NCI-H748 (cell line): ENCODE measurements around the gene BLVRB.
A peak's percentile ranks its signal among the peaks of the same experiment; 100 is the strongest.

Source experiments
- DNase-seq: peaks from one replicate; lab custom pipeline; 2025; ENCODE audit not compliant: unreplicated experiment; lab: John Stamatoyannopoulos, UW

The BLVRB gene

GRCh38 chr19:40424637-40425449 is 40.7 kb downstream of the BLVRB start:
- DNase-seq = no peak

GRCh38 chr19:40423938-40424337 is 41.6 kb downstream of the BLVRB start:
- no peak for DNase-seq

GRCh38 chr19:40422748-40423566 is 42.6 kb downstream of the BLVRB start:
- DNase-seq = no peak

- no peak for DNase-seq
These were observed 43.4 kb downstream of the BLVRB start for GRCh38 chr19:40421993-40422747.

GRCh38 chr19:40420766-40421765 is 44.5 kb downstream of the BLVRB start:
- peak; percentile 90 for DNase-seq

GRCh38 chr19:40420451-40420765 is 45.1 kb downstream of the BLVRB start:
- no peak for DNase-seq

GRCh38 chr19:40419780-40420179 is 45.8 kb downstream of the BLVRB start:
- DNase-seq = no peak

- no peak for DNase-seq
These were observed 46.4 kb downstream of the BLVRB start for GRCh38 chr19:40419066-40419612.

GRCh38 chr19:40418040-40418439 is 47.5 kb downstream of the BLVRB start:
- no peak for DNase-seq

GRCh38 chr19:40417643-40417981 is 47.9 kb downstream of the BLVRB start:
- DNase-seq = no peak

GRCh38 chr19:40416918-40417642 is 48.5 kb downstream of the BLVRB start:
- DNase-seq = no peak

- DNase-seq = no peak
These were observed 49.8 kb downstream of the BLVRB start for GRCh38 chr19:40415768-40416167.

GRCh38 chr19:40414542-40415535 is 50.7 kb downstream of the BLVRB start:
- DNase-seq = no peak

GRCh38 chr19:40413291-40413845 is 52.2 kb downstream of the BLVRB start, which contains the start of gene PRX:
Gene PRX, minus strand, starts transcription at chr19:40413378. Its CDS starts 5,446 bp downstream, at chr19:40407932.
- DNase-seq = no peak

GRCh38 chr19:40412866-40413265 is 52.7 kb downstream of the BLVRB start:
- DNase-seq = no peak

GRCh38 chr19:40411958-40412499 is 53.5 kb downstream of the BLVRB start:
- no peak for DNase-seq

- no peak for DNase-seq
These were observed 54.3 kb downstream of the BLVRB start for GRCh38 chr19:40411125-40411842.
